Progenitor cell of endocrine pancreas (in vitro differentiated cells): ENCODE results near the gene PDE11A. TPM values are rescaled to one million over a fixed set of nuclear protein-coding genes. Genes with fewer than 3 reads are reported as not detected.
A peak's percentile ranks its signal among the peaks of the same experiment; 100 is the strongest.

Source experiments
- DNase-seq: peaks from one replicate; pipeline ENCODE4 v3.0.0; 2021; ENCODE audit warnings: low spot score; ENCODE audit not compliant: unreplicated experiment
- H3K27ac Mint-ChIP-seq: 2 replicates; pipeline ENCODE4 v1.8.0; 2021; ENCODE audit warnings: mild to moderate bottlenecking, moderate library complexity, mixed read lengths
- H3K27me3 Mint-ChIP-seq: 2 replicates; pipeline ENCODE4 v1.8.0; 2021; ENCODE audit warnings: mixed read lengths
- H3K36me3 Mint-ChIP-seq: 2 replicates; pipeline ENCODE4 v1.8.0; 2022; ENCODE audit warnings: mixed read lengths; ENCODE audit not compliant: insufficient read depth
- H3K4me1 Mint-ChIP-seq: 2 replicates; pipeline ENCODE4 v1.8.0; 2021; ENCODE audit warnings: low read depth, mixed read lengths
- H3K4me3 Mint-ChIP-seq: 2 replicates; pipeline ENCODE4 v1.8.0; 2021; ENCODE audit warnings: low read depth, mild to moderate bottlenecking, moderate library complexity, mixed read lengths
- H3K9me3 Mint-ChIP-seq: 2 replicates; pipeline ENCODE4 v1.8.0; 2021; ENCODE audit warnings: low read depth, mixed read lengths
- CTCF ChIP-seq: fragments of 200-600 bp; sonication (generic); IDR thresholded peaks from one replicate; pipeline ENCODE4 v1.5.0; 2021; ENCODE audit warnings: antibody characterized with exemption, mild to moderate bottlenecking; ENCODE audit not compliant: unreplicated experiment
- total RNA-seq: library from RNA; stranded (reverse); gene quantifications from 2 replicates; pipeline ENCODE4 v1.2.1, GENCODE V29; 2021

PDE11A gene
- total RNA-seq, 1 donor from 2014 or later: 54.8 TPM

GRCh38 chr2:177711483-177712265, 360.9 kb downstream of the PDE11A start:
- Mint-ChIP-seq H3K9me3 (no peaks in the 10 kb centered on the region), H3K4me1 (peaks cover 17% of the 10 kb centered on the region), H3K27me3 (no peaks in the 10 kb centered on the region), H3K4me3 (peak overlapping the region; percentile 12), H3K27ac (peak overlapping the region; percentile 75), H3K36me3 (peaks cover 2% of the 10 kb centered on the region)
- no peak for TF ChIP-seq CTCF
- no peak for DNase-seq

GRCh38 chr2:177710889-177711288, 361.7 kb downstream of the PDE11A start:
- peak overlapping the region; percentile 75 for H3K27ac Mint-ChIP-seq
- H3K27me3 Mint-ChIP-seq: no peaks in the 10 kb centered on the region

GRCh38 chr2:177709986-177710401, 362.6 kb downstream of the PDE11A start:
- H3K4me1 Mint-ChIP-seq: peaks cover 10% of the 10 kb centered on the region
- no peaks in the 10 kb centered on the region for H3K9me3 Mint-ChIP-seq
- no peak overlapping the region for H3K27ac Mint-ChIP-seq
- no peak for TF ChIP-seq CTCF
- H3K27me3 Mint-ChIP-seq: no peaks in the 10 kb centered on the region
- DNase-seq: no peak
- no peak overlapping the region for H3K4me3 Mint-ChIP-seq
- peaks cover 8% of the 10 kb centered on the region for H3K36me3 Mint-ChIP-seq

More at GRCh38 chr2:177710889-177711288, 361.7 kb downstream of the PDE11A start:
- TF ChIP-seq CTCF: no peak
- H3K36me3 Mint-ChIP-seq: peaks cover 2% of the 10 kb centered on the region
- DNase-seq: no peak
- no peak overlapping the region for H3K4me3 Mint-ChIP-seq
- H3K4me1 Mint-ChIP-seq: peaks cover 14% of the 10 kb centered on the region
- no peaks in the 10 kb centered on the region for H3K9me3 Mint-ChIP-seq

- no peak overlapping the region for H3K27ac Mint-ChIP-seq
- H3K4me1 Mint-ChIP-seq: peaks cover 4% of the 10 kb centered on the region
- no peak overlapping the region for H3K4me3 Mint-ChIP-seq
- no peak for TF ChIP-seq CTCF
- peaks cover 9% of the 10 kb centered on the region for H3K36me3 Mint-ChIP-seq
- no peak for DNase-seq
- no peaks in the 10 kb centered on the region for H3K27me3 Mint-ChIP-seq
- H3K9me3 Mint-ChIP-seq: no peaks in the 10 kb centered on the region
These were observed 363.7 kb downstream of the PDE11A start for GRCh38 chr2:177708660-177709444.

GRCh38 chr2:177708106-177708505, 364.5 kb downstream of the PDE11A start:
- peaks cover 10% of the 10 kb centered on the region for H3K36me3 Mint-ChIP-seq
- H3K4me1 Mint-ChIP-seq: peaks cover 4% of the 10 kb centered on the region
- no peaks in the 10 kb centered on the region for H3K9me3 Mint-ChIP-seq
- H3K27ac Mint-ChIP-seq: no peak overlapping the region
- TF ChIP-seq CTCF: no peak
- no peaks in the 10 kb centered on the region for H3K27me3 Mint-ChIP-seq
- H3K4me3 Mint-ChIP-seq: no peak overlapping the region
- DNase-seq: no peak
